DOHH2 (cell line): ENCODE data around the gene GRHPR.

Source experiments
- H3F3A ChIP-seq: fragments of 200-600 bp; sonication (generic), shearing (Covaris generic); 2 replicates; pipeline ENCODE4 v1.6.0; 2016; ENCODE audit warnings: antibody characterized with exemption, mild to moderate bottlenecking; ENCODE audit not compliant: control insufficient read depth, insufficient read depth
- H3K27ac ChIP-seq: fragments of 200-600 bp; sonication (generic); 2 replicates; pipeline ENCODE4 v1.5.1; 2014; ENCODE audit warnings: low read depth, mild to moderate bottlenecking, low read length, moderate library complexity
- H3K27me3 ChIP-seq: fragments of 200-600 bp; sonication (generic); 2 replicates; pipeline ENCODE4 v1.6.1; 2014; ENCODE audit warnings: mild to moderate bottlenecking, low read length, mixed read lengths; ENCODE audit not compliant: control insufficient read depth
- H3K36me3 ChIP-seq: fragments of 200-600 bp; sonication (generic); 2 replicates; pipeline ENCODE4 v1.6.1; 2014; ENCODE audit warnings: mild to moderate bottlenecking, low read length, moderate library complexity, mixed read lengths; ENCODE audit not compliant: control insufficient read depth
- H3K4me1 ChIP-seq: fragments of 200-600 bp; sonication (generic); 2 replicates; pipeline ENCODE4 v1.6.1; 2014; ENCODE audit warnings: mild to moderate bottlenecking, low read length, mixed read lengths; ENCODE audit not compliant: control insufficient read depth
- H3K4me2 ChIP-seq: fragments of 200-600 bp; sonication (generic); 2 replicates; pipeline ENCODE4 v1.6.0; 2014; ENCODE audit warnings: mild to moderate bottlenecking, low read length, moderate library complexity
- H3K4me3 ChIP-seq: fragments of 200-600 bp; sonication (generic); 2 replicates; pipeline ENCODE4 v1.5.1; 2014; ENCODE audit warnings: mild to moderate bottlenecking, low read length, mixed read lengths
- H3K79me2 ChIP-seq: fragments of 200-600 bp; sonication (generic); 2 replicates; pipeline ENCODE4 v1.6.1; 2014; ENCODE audit warnings: mild to moderate bottlenecking, low read length, mixed read lengths; ENCODE audit not compliant: control insufficient read depth
- H3K9me2 ChIP-seq: fragments of 200-600 bp; sonication (generic); replicated peaks from 2 replicates; pipeline ENCODE4 v1.6.1; 2014; ENCODE audit warnings: mild to moderate bottlenecking, low read length, mixed read lengths; ENCODE audit not compliant: control insufficient read depth
- H3K9me3 ChIP-seq: fragments of 200-600 bp; sonication (generic); 2 replicates; pipeline ENCODE4 v1.6.1; 2014; ENCODE audit warnings: antibody characterized with exemption, low read length, mixed read lengths; ENCODE audit not compliant: control insufficient read depth, insufficient read depth
- H4K20me1 ChIP-seq: fragments of 200-600 bp; sonication (generic); 2 replicates; pipeline ENCODE4 v1.6.0; 2014; ENCODE audit warnings: low read depth, mild to moderate bottlenecking, antibody characterized with exemption, low read length, moderate library complexity; ENCODE audit not compliant: control insufficient read depth, insufficient read depth
- EZH2phosphoT487 ChIP-seq: fragments of 200-600 bp; sonication (generic); IDR thresholded peaks from 2 replicates; pipeline ENCODE4 v1.6.1; 2017; ENCODE audit warnings: borderline replicate concordance, mild to moderate bottlenecking, antibody characterized with exemption, low read length, moderate library complexity, mixed read lengths
- TF ChIP-seq, protein P1 (sequence below): fragments of 200-600 bp; sonication (generic); IDR thresholded peaks from one replicate; pipeline ENCODE4 v1.5.1; 2014; ENCODE audit warnings: antibody characterized with exemption, mild to moderate bottlenecking, low read depth, low read length; ENCODE audit not compliant: poor library complexity, severe bottlenecking

Gene GRHPR

DNA sequence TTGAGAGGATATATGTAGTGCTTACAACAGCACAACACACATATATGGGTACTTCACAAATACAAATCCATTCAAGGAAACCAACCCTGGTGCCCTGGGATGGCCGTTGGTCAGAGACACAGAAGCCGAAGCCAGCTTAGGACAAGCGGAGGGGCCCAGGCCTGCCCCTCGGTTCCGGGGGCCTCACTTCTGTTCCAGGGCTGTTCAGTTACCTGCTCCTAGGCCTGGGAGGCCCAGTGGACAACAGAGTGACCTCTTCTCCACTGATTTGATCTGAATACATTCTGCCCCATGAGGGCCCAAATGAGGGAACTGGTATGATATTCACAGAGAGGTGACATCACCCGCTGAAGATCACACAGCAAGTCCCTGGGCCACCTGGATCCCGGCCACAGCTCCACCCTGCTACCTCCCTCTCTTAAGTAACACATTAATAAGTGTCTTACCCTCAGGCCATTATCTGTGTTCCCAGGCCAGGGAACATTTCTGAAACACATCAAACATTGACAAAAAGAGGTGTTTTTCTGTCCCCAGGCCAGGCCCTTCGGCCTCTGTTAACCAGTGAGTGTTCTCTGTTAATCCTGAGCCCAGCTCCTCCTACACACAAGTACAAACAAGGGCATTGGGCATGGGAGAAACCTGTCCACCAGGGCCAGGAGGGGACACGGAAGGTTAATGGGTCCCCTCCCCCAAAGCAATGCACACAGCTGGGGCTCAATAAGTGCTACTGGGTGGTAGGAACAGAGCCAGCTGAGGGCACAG is 4.5 kb upstream of the GRHPR start:
- no peaks in the 10 kb centered on the region for H4K20me1 ChIP-seq

DNA sequence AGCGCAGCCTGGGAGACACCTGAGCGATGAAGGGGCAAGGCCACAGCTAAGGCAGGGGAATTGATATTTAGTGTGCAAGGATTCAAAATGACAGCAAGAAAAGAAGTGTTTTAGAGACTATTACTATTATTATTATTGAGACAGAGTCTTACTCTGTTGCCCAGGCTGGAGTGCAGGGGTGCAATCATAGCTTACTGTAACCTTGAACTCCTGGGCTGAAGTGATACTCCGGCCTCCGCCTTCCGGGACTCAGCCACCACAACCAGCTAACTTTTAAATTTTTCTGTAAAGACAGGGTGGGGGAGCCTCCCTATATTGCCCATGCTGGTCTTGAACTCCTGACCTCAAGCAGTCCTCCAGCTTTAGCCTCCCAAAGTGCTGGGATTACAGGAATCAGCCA is 3.3 kb upstream of the GRHPR start:
- H3F3A ChIP-seq, result peaks cover 10% of the 10 kb centered on the region
- H3K4me2 ChIP-seq, result no peak overlapping the region
- H3K27me3 ChIP-seq, result no peaks in the 10 kb centered on the region
- no peaks in the 10 kb centered on the region for H3K9me3 ChIP-seq
- peaks cover 87% of the 10 kb centered on the region for H3K4me1 ChIP-seq
- H3K36me3 ChIP-seq, result peaks cover 23% of the 10 kb centered on the region
- no peaks in the 10 kb centered on the region for H3K9me2 ChIP-seq
- H3K79me2 ChIP-seq, result peaks cover 31% of the 10 kb centered on the region
- TF ChIP-seq EZH2phosphoT487, result no peak
- TF ChIP-seq, protein P1, sequence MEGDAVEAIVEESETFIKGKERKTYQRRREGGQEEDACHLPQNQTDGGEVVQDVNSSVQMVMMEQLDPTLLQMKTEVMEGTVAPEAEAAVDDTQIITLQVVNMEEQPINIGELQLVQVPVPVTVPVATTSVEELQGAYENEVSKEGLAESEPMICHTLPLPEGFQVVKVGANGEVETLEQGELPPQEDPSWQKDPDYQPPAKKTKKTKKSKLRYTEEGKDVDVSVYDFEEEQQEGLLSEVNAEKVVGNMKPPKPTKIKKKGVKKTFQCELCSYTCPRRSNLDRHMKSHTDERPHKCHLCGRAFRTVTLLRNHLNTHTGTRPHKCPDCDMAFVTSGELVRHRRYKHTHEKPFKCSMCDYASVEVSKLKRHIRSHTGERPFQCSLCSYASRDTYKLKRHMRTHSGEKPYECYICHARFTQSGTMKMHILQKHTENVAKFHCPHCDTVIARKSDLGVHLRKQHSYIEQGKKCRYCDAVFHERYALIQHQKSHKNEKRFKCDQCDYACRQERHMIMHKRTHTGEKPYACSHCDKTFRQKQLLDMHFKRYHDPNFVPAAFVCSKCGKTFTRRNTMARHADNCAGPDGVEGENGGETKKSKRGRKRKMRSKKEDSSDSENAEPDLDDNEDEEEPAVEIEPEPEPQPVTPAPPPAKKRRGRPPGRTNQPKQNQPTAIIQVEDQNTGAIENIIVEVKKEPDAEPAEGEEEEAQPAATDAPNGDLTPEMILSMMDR, result no peak
- no peak overlapping the region for H3K4me3 ChIP-seq
- H3K27ac ChIP-seq, result no peak overlapping the region
- no peaks in the 10 kb centered on the region; the same call in 1 of the 2 replicates for H4K20me1 ChIP-seq

More for the DNA sequence above, 4.5 kb upstream of the GRHPR start:
- H3K36me3 ChIP-seq, result peaks cover 16% of the 10 kb centered on the region
- H3K4me3 ChIP-seq, result peak overlapping the region; percentile 26; the same call in 1 of the 2 replicates
- H3K79me2 ChIP-seq, result peaks cover 24% of the 10 kb centered on the region
- no peaks in the 10 kb centered on the region for H3K9me2 ChIP-seq
- H3K4me1 ChIP-seq, result peaks cover 85% of the 10 kb centered on the region
- no peaks in the 10 kb centered on the region for H3K27me3 ChIP-seq
- H3F3A ChIP-seq, result peaks cover 12% of the 10 kb centered on the region
- H3K4me2 ChIP-seq, result peak overlapping the region; percentile 50
- H3K9me3 ChIP-seq, result no peaks in the 10 kb centered on the region
- no peak for TF ChIP-seq EZH2phosphoT487
- TF ChIP-seq, protein P1, result no peak
- H3K27ac ChIP-seq, result peak overlapping the region; percentile 52

DNA sequence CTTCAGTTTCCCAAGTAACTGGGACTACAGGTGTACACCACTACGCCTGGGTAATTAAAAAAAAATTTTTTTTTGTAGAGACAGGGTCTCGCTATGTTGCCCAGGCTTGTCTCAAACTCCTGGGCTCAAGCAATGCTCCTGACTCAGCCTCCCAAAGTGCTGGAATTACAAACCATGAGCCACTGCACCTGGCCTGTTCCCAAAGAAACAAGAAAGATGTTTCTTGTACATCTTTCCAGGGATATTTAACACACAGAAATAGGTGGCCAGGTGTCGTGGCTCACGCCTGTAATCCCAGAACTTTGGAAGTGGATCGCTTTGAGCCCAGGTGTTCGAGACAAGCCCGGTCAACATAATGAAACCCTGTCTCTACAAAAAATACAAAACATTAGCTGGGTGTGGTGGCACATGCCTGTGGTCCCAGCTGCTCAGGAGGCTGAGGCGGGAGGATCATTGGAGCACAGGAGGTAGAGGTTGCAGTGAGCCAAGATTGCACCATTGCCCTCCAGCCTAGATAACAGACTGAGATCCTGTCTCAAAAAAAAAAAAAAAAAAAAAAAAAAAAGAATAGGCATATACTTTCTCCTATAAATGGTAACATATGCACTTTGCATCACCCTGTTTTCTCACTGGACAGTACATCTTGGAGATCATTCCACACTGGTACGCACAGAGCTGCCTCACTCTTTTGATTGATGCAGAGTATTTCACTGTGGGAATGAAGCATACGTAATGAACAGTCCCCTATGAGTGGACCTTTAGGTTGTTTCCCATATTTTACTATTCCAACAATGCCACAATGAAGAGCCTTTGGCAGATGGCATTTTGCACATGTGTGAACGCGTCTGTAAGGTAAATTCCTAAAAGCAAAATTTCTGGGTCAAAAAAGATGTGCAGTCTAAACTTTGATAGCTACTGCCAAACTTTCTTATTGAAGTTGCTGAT is 2.0 kb upstream of the GRHPR start:
- H3K27me3 ChIP-seq, result no peaks in the 10 kb centered on the region
- no peaks in the 10 kb centered on the region for H3K9me2 ChIP-seq
- no peaks in the 10 kb centered on the region; the same call in 1 of the 2 replicates for H4K20me1 ChIP-seq
- H3K4me3 ChIP-seq, result no peak overlapping the region
- peaks cover 82% of the 10 kb centered on the region for H3K4me1 ChIP-seq
- peaks cover 36% of the 10 kb centered on the region for H3K36me3 ChIP-seq
- peaks cover 45% of the 10 kb centered on the region for H3K79me2 ChIP-seq
- no peaks in the 10 kb centered on the region for H3K9me3 ChIP-seq
- H3F3A ChIP-seq, result peaks cover 10% of the 10 kb centered on the region
- H3K4me2 ChIP-seq, result peak overlapping the region; percentile 68; the same call in 1 of the 2 replicates
- H3K27ac ChIP-seq, result peak overlapping the region; percentile 14; the same call in 1 of the 2 replicates
- TF ChIP-seq EZH2phosphoT487, result no peak
- TF ChIP-seq, protein P1, result no peak
